Erythroblast (primary cell): ENCODE measurements around the gene ABCF2.

Experiments used
- GATA1 ChIP-seq: IDR thresholded peaks from 2 replicates; pipeline ENCODE4 v1.6.1; 2011; ENCODE audit warnings: low read depth, mild to moderate bottlenecking, control low read depth, low read length, moderate library complexity
- POLR2A ChIP-seq: IDR thresholded peaks from 2 replicates; pipeline ENCODE4 v1.6.1; 2011; ENCODE audit warnings: mild to moderate bottlenecking, low read length

GRCh38 chr7:151210087-151210854 lies 16.7 kb downstream of the ABCF2 start, which contains the start of gene H2BK1:
- TF ChIP-seq POLR2A (no peak), GATA1 (no peak)
